NCI-H146 treated with DMSO at 0.1 percent for 48 hours (cell line): ENCODE measurements around the gene PPP5C.

Source experiments
- DNase-seq: peaks from one replicate; lab custom pipeline; 2025; ENCODE audit not compliant: unreplicated experiment; lab: John Stamatoyannopoulos, UW

The PPP5C gene

DNA sequence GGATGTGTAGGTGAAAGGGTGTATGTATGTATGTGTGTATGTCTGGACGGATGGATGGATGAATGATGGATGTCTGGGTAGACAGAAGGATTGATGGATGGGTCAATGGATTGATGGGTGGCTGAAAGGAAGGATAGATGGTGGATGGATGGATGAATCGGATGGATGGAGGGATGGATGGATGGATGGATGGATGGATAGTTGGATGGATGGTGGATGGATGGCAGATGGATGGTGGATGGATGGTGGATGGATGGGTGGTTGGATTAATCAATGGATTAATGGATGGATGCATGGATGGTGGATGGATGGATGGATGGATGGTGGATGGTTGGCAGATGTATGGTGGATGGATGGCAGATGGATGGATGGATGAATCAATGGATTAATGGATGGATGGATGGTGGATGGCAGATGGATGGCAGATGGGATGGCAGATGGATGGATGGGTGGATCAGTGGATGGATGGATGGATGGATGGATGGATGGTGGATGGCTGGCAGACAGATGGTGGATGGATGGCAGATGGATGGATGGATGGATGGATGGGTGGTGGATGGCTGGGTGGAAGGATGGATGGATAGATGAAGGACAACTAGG lies 16.5 kb upstream of the PPP5C start:
- no peak for DNase-seq

DNA sequence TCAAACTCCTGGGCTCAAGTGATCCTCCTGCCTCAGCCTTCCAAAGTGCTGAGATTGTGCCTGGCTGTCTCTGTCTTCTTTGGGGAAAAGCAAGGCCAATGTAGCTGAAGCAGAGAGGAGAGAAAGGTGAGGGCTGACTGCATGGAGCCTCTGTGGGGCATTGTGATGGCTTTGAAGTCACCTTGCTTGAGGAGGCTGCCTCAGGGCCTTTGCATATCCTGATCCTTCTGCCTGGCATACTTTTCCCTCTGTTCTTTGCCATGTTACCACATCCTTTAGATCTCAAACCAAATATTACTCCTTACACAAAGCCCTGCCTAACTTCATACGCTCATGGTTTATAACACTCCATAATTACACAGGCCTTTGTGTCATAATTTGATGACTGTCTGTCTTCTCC lies 9.4 kb upstream of the PPP5C start:
- no peak for DNase-seq

DNA sequence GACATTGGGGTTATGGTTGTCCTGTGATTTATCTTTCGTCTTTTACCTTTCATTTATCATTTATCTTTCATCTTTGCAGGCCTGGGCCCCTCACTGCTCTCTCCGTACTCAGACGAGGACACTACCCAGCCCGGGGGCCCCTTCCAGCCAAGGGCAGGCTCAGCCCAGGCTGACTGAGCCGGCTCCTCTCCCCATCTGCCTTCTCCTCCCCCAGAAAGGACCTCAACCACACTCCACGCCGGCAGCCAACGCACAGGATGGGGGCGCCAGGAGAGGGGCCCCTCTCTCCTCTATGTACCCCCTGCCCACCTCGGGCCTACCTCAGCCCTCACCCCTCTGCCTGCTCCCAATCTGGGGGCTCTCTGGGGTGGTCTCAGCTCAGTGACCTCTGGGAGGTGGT lies 7.4 kb upstream of the PPP5C start:
- DNase-seq, result no peak

GRCh38 chr19:46340051-46340659 lies 6.7 kb upstream of the PPP5C start:
- DNase-seq, result no peak

GRCh38 chr19:46341937-46342336 lies 5.0 kb upstream of the PPP5C start:
- DNase-seq, result no peak

GRCh38 chr19:46344363-46344762 lies 2.5 kb upstream of the PPP5C start:
- DNase-seq, result no peak

DNA sequence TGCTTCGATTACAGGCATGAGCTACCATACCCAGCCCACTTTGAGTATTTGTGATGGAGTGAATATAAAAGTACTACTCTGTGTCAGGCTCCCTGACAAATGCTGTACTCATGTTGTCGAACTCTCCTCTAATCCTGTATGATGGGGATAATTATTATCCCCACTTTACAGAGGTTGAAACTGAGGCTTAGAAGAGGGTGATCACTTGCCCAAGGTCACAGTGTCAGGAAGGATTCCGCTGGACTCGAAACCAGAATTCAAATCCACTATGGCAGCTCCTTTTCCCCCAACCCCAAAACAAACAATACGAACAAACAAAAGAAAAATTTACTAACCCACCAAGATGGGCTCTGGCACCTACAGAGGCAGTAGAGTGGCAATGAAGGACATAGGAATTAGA lies 1.7 kb upstream of the PPP5C start:
- DNase-seq, result no peak

DNA sequence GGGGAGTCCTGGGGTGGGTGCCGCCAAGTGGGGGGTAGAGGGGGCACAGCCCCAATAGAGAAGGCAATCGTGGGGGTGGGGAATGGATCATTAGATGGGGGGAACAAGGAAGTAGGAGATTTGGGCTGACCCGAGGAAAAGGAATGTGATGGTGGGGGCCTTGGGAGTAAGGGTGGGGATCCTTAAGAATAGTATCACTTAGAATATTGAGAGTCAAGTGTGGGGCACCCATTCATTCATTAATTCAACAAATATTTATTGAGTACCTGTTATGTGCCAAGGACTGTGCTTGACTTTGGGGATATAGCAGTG lies 641 bp downstream of the PPP5C start:
- no peak for DNase-seq

GRCh38 chr19:46347985-46348384 lies 1.1 kb downstream of the PPP5C start:
- DNase-seq, result no peak

DNA sequence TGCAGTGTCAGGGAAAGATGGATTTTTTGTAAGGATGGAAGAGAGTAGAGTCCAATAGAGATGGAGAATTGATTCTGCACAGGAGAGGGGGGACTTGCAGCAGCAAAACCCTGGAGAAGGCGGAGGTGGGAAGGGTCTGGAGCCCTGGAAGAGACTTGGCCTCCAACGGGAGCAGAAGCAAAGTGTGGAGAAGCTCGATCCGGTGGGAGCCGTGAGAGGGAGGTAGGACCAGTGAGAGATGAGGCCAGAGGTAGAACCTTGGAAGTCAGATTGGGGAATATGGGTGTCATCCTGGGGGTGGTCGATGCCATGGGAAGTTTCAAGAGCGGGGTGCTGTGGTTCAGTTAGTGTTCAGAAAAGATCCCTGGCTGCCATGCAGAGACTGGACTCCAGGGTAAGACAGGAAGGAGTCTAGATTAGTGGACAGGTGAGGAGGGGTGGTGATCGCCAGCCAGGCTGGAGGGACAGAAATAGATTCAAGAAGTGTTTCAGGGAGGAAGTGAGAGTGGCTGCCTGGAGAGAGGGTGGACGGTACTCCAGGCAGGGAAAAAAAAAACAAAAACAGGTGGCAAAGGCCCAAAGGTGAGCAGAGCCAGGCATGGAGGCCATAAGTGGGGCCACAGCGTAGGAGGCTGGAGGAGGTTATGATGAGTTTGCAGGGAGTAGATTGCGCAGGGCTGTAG lies 2.6 kb downstream of the PPP5C start:
- no peak for DNase-seq

GRCh38 chr19:46350029-46350757 lies 3.3 kb downstream of the PPP5C start:
- DNase-seq, result no peak

DNA sequence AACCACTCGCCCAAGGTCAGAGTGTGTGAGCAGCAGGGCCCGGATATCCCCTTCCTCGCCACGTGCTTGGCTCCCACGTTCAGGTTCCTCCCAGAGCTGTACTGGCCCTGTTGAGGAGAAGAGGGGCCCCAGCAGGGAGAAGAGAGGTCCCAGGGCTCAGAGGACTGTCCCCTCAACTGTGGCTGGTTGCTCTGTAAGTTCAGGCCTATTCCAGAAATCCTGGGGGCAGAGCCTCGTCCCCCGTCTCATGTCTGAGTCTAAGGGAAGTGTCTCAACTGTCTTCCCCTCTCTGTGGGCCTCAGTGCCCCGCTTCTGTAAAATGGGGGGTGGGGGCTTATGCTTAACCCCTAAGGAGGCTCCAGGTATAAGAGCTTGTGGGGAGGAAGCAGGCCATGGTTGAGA lies 3.9 kb downstream of the PPP5C start:
- no peak for DNase-seq

GRCh38 chr19:46351241-46352041 lies 4.6 kb downstream of the PPP5C start:
- DNase-seq, result no peak

DNA sequence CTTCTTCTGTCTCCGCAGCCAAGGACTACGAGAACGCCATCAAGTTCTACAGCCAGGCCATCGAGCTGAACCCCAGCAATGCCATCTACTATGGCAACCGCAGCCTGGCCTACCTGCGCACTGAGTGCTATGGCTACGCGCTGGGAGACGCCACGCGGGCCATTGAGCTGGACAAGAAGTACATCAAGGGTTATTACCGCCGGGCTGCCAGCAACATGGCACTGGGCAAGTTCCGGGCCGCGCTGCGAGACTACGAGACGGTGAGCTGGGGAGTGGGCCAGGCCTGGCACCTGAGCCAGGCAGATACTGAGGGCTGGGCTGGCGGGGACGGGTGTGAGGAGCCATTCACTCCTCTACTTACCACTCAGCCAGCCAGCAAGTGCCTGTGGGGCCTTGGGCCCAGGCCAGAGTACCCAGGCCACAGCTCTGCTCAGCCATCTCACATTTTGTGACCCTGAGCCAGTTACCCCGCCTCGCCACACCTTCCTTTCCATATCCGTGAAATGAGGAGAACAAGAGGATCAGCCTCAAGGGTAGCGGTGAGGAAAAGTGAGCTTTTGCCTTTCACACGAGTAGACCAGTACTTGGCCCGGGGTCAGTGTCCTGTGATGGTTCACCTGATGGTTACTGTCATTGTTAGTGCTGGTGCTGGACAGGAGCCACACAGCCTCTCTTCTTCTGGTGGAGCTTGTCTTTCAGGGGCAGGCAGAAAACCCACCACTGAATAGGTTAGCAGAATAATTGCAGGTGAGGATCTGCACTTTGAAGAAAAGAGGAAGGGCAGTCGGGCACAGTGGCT lies 7.0 kb downstream of the PPP5C start:
- DNase-seq, result no peak

GRCh38 chr19:46355234-46356148 lies 8.6 kb downstream of the PPP5C start:
- DNase-seq, result no peak

DNA sequence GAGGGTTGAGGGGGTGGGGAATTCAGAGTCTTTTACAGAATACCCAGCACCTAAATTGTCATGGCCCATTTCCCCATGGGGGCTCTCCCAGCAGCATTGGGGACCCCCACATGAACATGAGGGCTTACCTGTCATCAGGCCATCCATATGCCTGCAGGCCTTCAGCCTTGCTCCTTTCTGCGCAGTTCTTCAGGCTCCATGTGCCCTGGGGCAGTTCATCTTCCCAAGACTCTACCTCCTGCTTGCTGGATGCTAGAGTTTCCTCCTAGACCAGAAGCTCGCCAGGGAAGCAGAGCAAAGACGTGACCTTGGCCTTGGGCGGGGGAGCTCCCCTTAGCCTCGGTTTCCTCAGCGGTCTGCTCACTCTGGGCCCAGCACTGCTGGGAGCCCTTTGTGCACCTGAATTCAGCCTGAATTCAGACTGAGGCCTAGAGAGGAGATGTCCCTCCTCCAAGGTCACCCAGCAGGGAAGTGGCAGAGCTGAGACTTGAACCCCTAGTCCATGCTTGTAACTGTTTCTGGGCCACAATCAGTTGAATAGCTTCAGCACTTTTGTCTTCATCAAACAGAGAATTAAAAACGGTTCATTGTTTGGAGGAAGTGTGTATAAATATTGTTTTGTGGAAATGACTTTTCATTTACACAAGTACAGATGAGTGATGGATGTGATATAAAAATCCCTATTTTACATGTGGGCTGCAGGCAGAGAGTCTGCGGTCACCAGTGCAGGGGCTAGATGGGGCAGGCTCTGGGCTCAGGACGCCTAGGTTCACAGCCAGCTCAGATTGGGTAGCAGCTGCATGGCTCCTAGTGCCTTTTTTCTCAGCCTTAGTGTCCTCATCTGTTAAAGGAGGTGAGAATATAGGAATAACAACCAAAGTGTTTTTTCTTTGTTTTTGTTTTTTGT lies 9.5 kb downstream of the PPP5C start:
- DNase-seq, result no peak

- no peak for DNase-seq
Observed at GRCh38 chr19:46357846-46358583, 11.1 kb downstream of the PPP5C start.

DNA sequence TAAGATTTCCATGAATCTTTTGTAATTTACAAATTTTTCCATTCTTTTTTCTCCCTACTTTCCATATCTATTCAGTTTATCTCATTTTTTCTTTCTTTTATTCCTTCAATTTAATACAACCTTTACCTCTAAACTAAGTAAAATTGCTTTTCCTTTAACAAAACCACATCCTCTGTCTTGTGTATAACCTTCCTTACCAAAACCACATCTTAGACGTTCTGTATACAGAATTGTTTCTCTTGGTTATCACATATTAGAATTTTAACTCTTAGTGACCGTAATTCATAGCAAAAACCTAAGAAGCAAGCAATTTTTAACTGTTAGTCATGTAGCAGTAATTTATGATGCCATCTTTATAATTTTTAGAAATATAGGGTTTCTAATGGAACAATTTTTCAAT lies 15.0 kb downstream of the PPP5C start:
- no peak for DNase-seq
